ENCODE data around the gene FOXC2.

Gene FOXC2

GRCh38 chr16:86558355-86559193 lies 8.1 kb upstream of the FOXC2 start:
- no peak for DNase-seq

DNA sequence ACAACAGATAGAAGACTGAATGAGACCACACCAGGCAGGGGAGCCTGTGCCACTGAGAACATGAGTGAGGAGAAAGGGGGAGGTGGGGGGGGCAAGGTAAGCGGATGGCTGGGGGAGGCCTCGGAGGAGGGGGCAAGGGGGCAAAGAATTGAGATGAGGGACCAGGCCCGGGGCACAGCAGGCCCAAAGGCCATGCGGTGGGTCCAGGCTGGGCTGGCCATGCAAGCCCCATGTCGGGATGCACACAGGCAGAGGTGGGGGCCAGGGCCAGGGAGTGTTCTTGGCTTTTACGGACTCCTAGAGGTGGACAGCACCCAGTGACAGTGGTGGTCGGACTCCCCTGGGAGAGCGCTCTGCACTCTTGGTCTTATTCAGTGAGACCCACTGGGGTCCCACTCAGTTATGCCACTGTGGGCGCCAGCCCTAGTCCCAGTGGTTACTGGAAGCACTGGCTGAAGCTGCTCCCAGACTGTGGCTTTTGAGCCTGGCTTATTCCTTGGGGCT lies 6.8 kb upstream of the FOXC2 start:
- no peak for DNase-seq

DNA sequence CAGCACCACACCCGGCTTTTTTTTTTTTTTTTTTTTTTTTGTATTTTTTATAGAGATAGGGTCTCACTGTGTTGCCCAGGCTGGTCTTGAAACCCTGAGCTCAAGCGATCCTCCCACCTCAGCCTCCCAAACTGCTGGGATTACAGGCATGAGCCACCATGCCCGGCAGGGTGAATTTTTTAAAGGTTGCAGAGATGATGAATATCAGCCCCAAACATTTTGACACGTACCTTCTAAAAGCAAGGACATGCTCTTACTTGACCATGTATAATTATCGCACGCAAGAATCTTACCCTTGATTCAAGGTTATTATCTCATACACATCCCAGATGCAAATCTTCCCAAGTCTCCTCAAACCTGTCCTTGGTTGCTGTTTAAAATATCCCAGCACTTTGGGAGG lies 4.3 kb upstream of the FOXC2 start:
- DNase-seq, result no peak

DNA sequence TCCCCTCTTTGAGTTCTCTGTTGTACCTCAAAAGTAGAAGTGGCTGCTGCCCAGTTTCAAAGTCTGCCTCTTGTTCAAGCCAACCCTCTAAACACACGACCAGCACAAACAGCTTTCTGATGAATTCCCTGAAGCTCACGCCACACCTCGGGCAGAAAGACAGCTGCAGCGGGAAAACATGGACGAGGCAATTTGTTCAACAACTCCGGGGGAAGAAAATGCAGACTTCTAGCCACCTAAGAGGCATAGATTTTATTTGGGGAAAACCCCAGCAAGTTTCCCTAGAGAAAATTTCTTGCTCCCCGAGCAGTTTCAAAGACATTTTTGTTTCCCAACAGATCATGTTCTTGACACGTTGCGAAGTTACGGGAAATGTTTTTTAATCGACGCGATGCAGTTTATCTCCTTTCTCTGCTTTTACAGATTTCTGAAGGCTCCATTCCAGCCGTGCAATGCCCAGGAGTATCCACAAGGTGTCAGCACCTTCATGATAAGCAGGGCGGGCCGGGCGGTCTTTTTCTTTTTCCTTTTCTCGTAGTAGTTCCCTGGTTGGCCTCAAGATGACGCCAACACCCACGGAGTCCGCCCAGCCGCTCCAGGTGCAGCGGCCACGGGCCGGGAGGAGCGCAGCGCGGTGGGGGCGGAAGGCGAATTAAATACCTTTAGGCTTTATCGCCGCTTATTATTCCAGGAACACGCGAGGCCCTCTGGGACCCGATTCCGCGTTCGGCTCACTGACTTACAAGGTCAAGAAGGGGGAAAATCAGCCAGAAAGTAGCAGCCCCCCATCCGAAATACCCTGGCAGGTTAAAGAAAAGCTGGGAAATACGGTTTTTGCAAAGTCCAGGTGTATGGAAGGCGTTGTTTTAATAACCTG lies 2.9 kb upstream of the FOXC2 start:
- peak; percentile 38 for DNase-seq

GRCh38 chr16:86565181-86565631 lies 1.4 kb upstream of the FOXC2 start:
- DNase-seq, result no peak

- no peak for DNase-seq
Measured at GRCh38 chr16:86565644-86566511, 751 bp upstream of the FOXC2 start.

GRCh38 chr16:86566966-86567700 lies 504 bp downstream of the FOXC2 start:
- DNase-seq, result no peak

- no peak for DNase-seq
Measured at GRCh38 chr16:86567701-86568581, 1.3 kb downstream of the FOXC2 start.

- no peak for DNase-seq
Measured at GRCh38 chr16:86568677-86569623, 2.3 kb downstream of the FOXC2 start.

GRCh38 chr16:86569701-86570447 lies 3.2 kb downstream of the FOXC2 start:
- no peak for DNase-seq

GRCh38 chr16:86570558-86571529 lies 4.2 kb downstream of the FOXC2 start:
- DNase-seq, result peak; percentile 1

DNA sequence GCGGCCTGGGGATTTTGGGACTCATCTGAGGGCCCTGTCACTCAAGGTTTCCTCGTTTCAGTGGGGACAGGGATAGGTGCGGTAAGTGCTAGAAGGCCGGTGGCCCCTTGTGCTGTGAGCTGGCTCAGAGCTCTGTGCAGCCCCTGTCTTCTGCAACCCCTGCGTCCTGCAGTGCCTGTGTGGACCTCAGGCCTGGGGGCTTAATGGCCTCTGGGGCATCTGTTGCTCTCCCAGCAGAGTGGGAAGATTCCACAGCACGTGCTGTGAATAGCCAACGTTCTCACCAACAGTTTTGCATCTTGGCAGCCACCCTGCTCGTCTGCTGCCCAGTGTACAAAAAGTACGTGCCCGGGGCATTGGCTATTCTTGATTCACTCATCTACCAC lies 4.9 kb downstream of the FOXC2 start:
- no peak for DNase-seq

- DNase-seq, result no peak
Measured at GRCh38 chr16:86572041-86572521, 5.5 kb downstream of the FOXC2 start.

- no peak for DNase-seq
Measured at GRCh38 chr16:86572606-86573005, 6.0 kb downstream of the FOXC2 start.

- no peak for DNase-seq
Measured at GRCh38 chr16:86573215-86573614, 6.6 kb downstream of the FOXC2 start.

DNA sequence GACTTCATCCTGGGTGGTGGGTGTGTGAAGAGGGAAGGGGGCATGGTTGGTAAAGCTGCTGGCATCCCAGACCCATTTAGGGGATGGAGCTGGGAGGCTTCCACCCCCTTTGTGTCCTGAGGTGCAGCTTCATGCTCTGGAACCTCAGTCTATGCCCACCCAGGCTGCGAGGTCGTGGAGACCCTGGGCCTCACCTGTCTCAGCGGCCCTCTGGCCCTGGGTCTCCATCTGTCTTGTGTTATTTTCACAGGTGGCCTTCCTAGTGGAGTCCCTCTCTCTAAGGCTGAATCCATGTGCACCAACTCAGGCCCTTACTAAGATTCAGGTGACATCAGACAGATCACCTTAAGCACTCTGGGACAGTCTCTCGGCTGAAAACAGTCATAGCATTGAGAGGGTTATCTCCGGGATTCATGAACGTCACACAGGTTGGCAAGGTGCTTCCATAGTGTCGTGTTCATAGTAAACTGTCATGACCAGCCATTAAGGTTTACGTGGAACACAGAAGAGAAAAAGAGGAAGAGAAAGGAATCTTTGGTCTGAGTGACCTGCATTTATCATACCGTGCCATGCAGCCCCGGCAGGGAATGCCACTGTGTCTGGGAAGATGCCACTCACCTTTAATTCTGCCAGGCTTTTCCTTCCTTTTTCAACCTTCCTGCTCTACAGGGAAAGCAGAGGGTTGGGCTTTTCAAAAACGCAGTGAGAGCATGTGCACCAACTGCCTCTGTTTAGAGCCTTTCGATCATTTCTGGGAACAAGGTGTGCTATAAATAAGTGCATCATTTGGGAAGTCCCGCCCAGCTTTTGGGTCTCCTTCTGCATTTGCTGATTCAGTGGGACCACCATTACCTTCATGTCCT lies 7.2 kb downstream of the FOXC2 start:
- DNase-seq, result no peak

DNA sequence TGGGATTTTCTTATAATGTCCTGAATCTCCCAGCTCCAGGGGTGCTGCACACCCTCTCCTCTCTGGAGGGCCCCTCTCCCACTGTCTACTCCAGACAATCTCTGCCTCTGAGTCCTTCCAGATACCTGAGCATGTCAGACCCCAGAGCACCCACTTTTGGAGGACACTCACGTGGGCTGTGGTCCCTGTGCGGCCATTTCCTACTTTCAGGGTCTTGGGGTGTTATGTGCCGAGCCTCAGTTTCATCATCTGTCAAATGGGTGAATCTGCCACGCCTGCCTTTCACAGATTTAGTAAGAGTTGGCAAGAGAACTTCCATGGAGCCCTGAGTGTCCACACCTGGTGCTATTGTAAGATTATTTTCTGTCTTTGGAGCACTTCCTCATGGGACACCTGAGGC lies 8.0 kb downstream of the FOXC2 start:
- DNase-seq, result no peak

All from DMS79 treated with DMSO at 0.1 percent for 48 hours (cell line).